SIG-M5 treated with dmso at 0.1 percent for 504 hours (cell line): Measurements from ENCODE around the gene ATP6V0D1.

Experiments
- DNase-seq: peaks from one replicate; lab custom pipeline; 2025; ENCODE audit not compliant: unreplicated experiment; lab: John Stamatoyannopoulos, UW

ATP6V0D1 gene

DNA sequence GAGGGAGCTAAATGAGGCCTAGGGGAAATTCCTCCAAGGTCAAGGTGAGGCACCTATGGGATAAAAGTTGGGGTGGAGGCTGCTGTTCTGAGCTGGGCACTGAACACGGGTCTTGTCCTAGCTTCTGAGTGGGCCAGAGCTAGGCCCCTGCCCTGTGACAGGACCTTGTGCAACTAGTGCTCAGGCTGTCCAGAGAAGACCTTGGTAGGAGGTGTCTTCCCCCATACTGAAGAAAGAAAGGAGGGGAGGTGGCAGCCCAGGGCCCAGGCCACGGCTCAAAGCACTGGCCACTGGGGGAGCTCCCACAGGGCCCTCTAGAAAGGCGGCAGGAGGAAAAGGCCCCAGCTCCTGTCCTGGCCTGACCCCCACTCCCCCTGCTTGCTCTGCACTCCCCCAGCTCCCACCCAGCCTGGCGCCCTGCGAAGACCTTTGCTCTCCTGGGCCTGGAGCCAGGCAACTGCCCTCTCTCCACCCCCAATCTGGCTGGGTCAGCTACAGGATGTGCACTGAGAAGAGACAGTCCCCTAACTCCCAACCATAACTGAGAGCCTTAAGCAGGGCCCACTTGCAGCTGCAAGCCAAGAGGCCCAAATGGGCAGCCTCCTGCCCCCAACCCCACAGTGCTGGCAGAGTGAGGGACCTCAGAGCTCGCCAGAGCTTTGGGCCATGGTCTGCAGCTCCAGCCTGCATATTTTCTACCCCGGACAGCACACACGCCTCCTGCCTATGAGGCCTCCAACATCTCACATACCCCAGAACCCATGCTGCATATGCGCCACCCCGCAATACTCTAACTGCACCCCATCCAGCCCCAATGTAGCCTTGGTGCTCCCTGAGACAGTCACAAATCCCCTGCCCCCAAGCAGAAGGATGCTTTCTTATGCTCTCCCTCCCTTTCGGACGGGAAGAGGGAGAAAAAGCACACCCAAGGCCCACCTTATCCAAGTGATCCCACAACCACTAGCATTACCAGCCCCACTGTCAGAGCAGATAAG is 34.7 kb downstream of the ATP6V0D1 start:
- no peak for DNase-seq

DNA sequence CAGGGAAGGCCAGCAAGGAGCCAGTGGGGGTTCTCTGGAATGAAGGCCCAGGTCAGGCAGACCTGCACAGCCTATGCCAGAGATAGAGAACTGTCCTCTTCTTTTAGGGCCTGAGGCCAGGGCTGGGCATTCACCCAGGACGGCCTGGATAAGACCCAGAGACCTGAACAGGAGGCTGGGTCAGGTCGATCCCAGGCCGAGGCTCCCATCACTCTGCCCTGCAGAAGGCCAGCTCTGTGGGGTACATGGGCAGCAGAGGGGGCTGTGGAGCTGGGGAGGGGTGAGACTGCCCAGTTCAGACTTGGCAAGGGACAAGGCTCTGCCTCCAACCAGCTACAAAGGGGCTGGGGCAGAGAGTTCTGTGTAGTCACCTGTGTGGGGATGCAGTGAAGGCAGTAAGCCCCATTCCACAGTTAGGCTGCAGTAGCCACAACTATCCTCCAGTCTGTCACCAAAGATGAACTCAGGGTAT is 35.5 kb downstream of the ATP6V0D1 start:
- no peak for DNase-seq

DNA sequence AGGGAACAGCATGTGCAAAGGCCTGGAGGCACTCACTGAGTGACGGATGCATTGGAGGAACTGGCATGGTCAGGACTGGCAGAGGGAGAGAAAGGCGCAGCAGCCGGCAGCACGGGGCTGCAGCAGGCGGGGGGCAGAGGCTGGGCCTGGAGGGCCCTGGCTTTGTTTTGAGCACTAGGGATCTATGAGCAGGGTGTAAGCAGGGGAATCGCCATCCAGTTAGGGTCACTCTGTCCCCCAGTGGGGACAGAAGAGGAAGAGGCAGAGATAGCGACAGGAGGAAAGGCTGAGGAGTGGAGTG is 35.9 kb downstream of the ATP6V0D1 start:
- no peak for DNase-seq

DNA sequence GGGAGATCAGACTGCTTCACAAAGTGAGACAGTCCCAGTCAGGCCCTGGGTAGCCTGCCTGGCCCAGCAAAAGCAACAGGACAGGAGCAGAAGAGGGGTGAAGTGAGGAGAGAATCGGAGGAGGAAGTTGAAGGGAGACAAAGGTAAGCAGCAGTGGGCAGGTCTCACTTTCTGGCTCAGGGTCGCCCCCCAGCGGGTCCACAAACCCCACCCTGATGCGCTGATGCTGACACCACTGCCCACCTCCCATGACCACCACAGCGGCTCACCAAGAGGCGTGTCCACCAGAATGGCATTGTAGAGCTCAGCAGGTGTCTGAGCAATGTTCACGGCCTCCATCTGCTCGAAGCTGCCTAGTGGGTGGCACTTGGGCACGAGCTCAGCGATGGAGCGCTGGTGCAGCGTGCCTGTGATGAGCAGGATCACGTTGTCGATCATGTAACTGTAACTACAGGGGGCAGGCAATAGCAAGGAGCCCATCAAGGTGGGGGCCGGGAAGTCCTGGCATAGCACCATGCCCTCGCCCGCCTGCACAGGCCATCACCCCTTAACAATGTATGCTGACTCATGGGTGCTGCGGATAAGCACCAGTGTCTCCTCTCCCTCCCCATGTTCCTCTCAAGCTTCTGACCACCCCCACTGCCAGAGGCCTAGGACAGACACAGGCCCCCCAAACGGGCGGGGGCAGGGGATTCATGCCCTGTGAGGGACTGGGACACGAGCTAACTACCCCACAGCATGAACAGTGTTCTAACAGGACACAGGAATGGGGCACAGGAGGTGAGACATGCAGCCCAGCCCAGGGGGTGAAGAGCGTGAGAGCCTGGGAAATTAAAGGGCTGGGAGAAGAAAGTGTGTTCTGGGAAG is 36.5 kb downstream of the ATP6V0D1 start:
- DNase-seq, result no peak

DNA sequence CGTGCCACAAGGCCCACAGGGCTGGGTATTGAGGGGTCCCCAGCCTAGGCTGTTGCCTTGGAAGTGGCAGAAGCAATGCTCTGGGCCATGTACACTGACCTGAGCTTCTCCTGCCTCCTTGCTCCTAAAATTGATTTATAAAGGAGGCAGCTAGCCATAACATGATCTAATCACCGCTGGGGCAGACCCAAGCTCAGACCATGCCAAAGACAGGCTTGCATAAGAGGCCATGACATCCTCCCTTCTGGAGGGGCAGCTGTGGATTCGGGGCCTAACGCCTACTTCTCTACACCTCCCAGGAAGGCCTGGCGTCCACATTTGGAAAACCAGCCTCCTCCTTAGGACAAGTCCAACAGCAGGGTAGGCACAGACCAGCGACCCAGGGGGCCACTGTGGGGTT is 37.7 kb downstream of the ATP6V0D1 start:
- DNase-seq, result no peak

DNA sequence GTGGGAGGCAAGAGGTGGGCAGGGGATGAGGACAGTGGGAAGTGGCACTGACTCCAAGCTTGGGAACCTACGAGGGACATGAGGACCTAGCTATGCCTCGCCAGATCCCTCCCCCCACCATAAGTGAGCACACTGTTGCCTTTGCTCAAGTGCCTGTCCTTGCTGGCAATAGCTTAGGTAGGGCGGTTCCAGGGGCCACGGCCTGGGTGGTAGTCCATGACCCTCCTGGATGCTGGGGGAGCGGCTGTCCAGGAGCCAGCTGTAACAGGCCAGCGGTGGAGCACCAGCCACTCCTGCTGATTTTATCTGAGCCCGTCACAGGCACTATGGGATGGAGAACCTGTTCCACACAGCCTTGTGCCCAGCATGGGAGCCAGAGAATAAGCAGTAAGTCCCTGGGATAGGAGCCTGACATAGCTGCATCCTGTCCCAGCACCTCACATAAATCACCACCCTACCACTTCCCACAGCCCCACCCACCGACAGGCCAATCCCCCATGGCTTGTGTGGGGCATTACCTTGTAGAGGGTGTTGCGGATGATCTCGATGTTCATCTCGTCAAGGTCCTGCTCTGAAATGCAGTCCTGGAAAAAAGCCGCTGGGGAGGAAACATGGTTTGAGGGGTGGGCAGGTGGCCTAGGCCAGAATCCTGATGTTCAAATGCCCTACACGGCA is 38.2 kb downstream of the ATP6V0D1 start:
- no peak for DNase-seq

DNA sequence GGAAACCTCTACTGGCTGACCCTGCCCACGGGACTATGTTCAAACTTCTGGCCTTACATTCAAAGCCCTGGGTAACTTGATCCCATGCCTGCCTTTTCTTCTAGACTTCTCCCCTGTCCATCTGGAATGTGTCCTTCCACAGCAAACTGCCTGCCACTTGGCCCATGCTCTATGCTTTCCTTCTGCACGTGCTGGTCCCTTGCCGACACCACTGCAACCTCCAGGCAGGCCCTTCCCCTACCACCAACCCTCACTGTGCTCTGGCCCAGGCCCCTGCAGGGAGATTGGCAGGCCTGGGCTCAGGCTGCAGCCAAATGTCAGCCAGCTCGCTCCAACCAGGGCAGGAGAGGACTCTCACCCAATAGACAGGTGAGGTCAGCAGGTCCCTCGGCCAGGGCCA is 39.0 kb downstream of the ATP6V0D1 start:
- DNase-seq, result no peak

DNA sequence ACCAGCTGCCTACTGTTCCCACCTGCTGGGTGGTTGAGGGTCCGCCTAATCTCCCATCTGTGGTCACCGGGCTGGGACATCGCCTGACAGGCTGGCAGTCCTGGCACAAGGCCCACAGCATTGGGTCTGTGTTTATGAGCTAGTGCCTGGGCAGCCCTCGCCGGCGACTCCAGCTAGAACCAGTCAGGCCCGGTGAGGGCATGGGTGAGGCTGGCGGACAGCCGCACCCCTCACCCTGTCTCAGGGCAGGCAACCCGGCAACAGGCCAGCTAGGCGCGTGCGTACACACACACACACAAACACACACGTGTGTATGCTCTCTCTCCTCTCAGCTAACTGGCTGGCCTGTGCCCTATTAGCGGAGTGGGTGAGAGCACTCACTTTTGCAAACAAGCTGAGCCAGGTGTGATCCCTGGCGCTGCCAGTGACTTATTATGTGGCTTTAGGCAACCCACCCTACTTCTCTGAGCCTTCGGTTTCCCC is 39.6 kb downstream of the ATP6V0D1 start:
- no peak for DNase-seq

DNA sequence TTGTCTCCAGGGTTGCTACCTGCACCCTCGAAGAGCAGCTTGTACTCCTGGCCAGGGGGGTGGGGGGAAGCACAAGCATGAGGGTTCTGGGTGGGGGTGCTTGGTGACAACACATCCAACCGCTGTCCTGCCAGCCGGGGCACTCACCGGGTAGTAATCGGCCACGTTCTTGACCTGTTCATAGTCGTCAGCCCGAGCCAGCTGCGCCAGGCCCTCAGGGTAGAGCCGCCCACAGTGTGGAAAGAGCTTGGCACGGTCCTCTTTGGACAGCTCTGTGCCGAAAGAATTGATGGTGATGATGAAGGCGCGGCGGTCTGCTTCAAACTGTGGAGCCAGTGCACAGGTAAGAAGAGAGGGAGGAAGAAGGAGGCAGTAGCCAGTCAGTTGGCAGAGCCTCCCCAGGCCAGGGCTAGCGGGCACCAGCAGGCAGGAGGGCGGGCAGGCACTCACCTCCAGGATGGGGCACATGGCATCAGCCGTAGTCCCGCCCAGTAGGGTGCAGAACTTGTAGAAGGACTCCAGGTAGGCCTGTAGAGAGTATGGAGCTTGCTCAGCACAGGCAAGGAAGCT is 42.0 kb downstream of the ATP6V0D1 start:
- DNase-seq, result no peak

DNA sequence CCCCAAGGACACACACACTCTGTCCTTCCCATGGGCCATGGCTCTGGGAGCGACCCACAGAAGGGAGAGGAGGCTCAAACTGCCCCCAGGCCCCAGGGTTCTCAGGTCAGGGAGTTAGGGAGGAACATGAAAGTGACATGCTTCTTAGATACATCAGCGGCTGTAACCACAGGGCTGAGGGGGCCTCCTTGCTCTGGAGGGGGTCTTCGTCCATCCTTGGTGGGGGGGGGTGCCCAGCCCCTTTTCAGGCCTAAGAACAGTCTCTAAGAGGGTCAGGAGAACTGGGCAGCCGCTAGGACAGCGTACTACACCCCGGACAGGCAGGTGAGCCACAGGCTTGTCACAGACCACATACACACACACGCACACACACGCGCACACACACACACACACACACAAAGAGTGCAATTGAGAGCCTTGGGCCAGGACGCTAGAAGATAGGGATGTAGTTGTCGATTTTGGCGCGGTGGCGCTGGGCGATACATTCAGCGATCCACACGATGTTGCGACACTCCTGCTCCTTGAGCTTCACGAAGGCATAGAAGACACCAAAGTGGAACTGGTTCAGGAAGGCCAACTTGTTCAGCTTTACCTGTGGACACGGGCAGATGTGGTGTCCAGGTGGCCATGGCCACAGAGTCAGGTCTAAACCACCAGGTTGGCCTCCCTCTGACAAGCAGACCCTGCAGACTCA is 42.7 kb downstream of the ATP6V0D1 start:
- no peak for DNase-seq

DNA sequence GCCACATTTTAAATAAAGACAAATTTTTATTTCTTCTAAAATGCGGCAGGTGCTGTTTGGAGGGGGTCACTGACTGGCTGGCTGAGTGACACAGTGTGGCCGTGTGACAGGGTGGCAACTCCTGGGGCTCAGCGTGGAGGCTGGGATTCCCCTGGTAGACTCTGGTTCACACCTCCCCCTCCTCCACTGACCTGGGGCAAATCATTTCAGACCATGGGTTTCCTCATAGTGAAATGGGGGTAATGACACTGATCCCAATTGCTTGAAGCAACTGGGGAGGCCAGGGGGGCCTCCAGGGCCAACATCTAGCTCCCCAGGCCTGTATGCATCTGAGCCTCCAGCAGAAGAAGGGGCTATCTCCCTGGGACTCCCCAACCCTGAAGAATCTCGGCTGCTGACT is 43.4 kb downstream of the ATP6V0D1 start:
- no peak for DNase-seq

DNA sequence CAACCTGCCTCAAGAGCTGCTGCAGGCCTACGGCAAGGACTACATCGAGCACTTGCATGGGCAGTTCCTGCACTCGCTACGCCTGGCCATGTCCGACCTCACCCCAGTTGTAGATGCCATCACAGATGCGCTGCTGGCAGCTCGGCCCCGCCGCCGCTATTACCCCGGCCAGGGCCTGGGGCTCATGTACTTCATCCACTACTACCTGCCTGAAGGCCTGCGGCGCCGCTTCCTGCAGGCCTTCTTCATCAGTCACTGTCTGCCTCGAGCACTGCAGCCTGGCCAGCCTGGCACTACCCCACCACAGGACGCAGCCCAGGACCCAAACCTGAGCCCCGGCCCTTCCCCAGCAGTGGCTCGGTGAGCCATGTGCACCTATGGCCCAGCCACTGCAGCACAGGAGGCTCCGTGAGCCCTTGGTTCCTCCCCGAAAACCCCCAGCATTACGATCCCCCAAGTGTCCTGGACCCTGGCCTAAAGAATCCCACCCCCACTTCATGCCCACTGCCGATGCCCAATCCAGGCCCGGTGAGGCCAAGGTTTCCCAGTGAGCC is 44.2 kb downstream of the ATP6V0D1 start:
- no peak for DNase-seq

DNA sequence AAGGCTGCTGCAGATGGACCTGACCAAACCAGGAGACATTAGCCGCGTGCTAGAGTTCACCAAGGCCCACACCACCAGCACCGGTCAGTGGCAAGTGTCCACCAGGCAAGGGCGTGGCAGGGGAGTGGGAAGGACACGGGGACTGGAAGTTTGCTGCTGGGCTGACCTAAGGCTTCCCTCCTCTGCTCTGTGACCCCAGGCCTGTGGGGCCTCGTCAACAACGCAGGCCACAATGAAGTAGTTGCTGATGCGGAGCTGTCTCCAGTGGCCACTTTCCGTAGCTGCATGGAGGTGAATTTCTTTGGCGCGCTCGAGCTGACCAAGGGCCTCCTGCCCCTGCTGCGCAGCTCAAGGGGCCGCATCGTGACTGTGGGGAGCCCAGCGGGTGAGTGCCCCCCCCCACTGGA is 45.2 kb downstream of the ATP6V0D1 start:
- no peak for DNase-seq

DNA sequence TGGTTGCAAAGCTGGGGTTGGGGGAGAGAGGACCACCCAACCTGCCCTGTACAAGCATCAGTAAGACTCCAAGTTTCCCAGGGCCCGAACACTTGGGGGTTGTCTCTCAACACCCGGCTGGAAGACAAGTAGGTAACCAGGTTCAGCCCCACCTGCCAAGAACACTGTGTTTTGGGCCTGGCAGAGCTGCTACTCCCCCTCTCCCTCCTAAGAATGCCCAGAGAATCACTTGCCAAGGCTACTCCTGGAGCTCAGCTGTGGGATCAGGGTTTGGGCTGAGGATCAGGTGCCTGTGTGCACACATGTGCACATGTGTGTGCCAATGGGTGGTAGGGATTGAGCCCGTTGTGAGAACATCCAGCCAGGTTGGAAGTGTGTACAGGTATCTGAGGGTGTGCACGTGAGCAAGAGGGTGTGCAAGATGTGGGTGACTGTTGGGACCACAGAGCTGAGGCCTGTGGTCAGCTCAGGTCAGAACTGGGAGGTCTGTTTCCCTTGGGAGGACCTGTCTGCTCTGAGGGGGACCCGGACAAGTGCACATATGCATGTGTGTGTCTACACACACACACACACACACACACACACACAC is 47.7 kb downstream of the ATP6V0D1 start:
- DNase-seq, result no peak

DNA sequence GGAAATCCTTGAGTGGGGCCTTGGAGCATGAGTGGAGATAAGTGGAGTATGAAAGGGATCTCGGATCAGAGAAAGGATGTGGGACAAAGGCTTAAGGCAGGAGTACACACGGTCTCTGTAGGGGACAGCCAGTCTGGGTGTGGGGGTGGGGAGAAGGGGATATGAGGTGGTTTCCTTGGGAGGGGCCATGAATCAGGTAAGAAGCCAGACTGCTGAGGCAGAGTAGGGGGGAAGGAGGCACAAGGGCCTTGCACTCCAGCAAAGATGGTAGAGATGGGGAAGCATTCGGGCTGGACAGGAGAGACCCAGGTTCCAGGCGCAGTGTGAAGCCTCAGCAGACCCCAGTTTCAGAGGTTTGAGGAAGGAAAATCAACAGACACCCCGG is 48.5 kb downstream of the ATP6V0D1 start:
- no peak for DNase-seq

DNA sequence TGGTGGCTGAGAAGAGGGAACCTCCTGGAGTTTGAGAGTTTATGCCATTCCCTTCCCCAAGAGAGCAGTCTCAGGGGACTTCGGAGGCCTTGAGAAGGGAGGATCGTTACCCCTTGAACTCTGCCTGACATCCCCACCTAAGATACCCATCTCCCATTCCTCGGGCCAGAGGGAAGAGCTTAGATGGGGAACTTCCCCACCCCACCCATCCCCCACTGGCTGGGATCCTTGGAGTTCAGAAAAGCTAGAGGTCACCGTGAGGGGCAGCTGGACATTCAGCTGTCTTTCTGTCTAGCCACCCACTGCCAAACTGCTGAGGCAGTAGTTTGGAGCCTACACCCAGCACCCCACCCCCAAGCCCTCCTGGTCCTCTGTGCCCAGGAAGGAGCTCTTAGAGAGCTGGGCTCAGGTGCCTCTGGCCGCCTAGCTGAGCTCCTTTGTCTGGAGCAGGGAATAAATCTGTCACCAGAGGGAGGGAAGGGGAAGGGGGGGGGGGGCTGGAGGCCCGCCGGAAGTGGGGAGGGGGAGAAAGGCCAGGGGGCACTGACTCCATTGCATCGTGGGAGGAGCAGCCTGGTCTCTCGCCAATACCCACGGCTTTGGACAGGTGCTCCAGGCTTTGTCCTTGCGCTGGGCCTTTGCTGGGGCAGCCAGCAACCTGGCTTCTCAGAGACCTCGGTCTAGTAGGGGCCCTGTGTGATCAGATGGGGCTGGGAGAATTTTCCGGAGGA is 49.0 kb downstream of the ATP6V0D1 start:
- no peak for DNase-seq

DNA sequence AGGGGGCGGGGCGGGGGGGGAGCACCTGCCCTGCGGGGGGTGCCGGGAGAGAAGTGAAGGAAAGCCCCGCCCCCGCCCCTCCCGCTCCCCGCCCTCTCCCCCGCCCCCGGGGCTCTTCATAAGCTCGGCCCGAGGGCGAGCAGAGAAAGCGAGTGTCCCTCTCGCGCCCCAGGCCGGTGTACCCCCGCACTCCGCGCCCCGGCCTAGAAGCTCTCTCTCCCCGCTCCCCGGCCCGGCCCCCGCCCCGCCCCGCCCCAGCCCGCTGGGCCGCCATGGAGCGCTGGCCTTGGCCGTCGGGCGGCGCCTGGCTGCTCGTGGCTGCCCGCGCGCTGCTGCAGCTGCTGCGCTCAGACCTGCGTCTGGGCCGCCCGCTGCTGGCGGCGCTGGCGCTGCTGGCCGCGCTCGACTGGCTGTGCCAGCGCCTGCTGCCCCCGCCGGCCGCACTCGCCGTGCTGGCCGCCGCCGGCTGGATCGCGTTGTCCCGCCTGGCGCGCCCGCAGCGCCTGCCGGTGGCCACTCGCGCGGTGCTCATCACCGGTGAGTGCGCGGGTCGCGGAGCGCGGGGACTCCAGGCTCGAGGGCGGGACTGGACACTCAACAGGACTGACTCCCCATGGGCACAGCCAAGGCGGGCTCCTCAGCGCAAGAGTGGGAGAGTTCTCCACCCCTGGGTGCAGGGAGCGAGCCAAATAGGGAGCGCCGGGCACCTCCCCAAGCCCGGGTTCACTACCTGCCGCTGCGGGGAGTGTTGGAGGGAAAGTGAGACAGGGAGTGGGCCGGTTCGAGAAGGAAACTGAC is 49.8 kb downstream of the ATP6V0D1 start, which contains the start of gene HSD11B2:
Gene HSD11B2, plus strand, starts transcription at position 145 of the 798 bp plus-strand sequence. Its CDS starts 128 bp downstream, at position 273.
- DNase-seq, result peak; percentile 31

DNA sequence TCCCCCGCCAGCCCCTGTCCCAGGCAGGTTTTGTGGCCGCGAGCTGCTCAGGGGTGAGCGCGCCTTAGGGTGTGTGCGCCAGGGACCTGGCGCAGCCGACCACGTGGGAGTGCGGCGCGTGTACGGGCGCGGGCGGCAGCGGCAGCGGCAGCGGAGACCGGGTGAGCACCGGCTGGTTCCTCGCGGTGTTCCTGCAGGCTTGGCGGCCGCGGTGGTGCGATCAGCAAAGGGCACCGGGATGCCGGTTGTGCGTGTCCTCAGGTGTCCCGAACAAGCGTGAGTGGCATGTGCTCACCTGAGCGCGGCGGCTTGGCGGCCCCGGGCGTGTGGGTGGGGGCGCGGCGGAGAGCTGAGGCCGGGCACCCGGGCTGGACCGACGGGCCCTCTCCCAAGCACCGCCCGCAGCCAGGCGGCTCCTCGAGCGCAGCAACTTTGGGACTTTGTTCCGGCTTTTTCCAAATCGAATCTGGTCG is 50.4 kb downstream of the ATP6V0D1 start:
- DNase-seq, result no peak
